ENCODE data around the gene SLC35D3.
"Not testable (repeated sequence)": the region's sequence is repeated elsewhere in the genome, so short reads cannot be mapped to it uniquely, and the experiment has no call there.

The SLC35D3 gene

DNA sequence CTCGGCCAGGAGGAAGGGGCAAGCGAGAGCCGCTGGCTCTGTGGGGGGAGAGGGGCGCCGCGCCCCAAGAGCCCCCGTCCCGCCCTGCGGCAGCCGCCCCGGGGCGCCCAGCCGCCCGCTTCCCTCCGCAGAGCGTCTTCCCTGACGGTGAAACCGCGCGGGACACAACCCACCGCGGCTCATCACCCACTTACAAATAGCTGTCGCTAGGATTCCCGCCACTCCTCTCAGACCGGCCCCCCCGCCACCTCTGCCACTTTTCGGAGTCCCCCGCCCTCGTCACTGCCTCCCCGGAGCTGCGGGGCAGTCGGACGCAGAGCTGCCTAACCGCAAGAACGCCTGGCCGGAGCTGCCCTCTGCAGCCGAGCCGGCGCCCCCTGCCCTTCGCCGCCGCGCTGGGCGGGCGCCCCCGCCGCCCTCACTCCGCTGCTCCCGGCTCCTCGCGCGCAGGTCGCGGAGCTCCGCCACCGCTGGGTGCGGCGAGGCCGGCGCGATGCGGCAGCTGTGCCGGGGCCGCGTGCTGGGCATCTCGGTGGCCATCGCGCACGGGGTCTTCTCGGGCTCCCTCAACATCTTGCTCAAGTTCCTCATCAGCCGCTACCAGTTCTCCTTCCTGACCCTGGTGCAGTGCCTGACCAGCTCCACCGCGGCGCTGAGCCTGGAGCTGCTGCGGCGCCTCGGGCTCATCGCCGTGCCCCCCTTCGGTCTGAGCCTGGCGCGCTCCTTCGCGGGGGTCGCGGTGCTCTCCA is at the start of gene SLC35D3:
Gene SLC35D3 (plus strand): TSS at position 366 of the 749 bp plus-strand sequence. CDS start 128 bp downstream, at position 494.
- no peak for DNase-seq (ENCODE audit: low read depth in 3 of 3)

DNA sequence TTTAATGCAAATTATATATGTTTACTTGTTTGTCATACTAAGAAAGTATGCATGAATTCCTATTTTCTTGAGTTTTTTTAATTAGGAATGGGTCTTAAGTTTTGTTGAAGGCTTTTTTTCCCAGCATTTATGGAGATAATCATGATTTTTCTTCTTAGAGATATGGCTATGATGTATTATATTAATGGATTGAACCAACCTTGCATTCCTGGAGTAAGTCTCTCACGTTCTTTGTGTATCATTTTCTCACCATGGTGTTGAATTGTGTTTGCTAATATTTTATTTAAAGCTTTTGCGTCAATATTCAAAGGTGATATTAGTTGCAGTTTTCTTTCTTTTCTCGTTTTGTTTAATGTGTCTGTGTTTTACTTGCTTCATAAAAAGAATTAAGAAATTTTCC is 48.4 kb upstream of the SLC35D3 start:
- DNase-seq (ENCODE audit: low read depth in 3 of 3) = no peak

GRCh38 chr6:136876469-136876868 is 45.6 kb upstream of the SLC35D3 start:
- DNase-seq (ENCODE audit: low read depth in 3 of 3) = not testable (repeated sequence)

- DNase-seq (ENCODE audit: low read depth in 3 of 3) = no peak
These were observed 41.2 kb upstream of the SLC35D3 start for GRCh38 chr6:136880748-136881460.

- no peak for DNase-seq (ENCODE audit: low read depth in 3 of 3)
These were observed 36.0 kb upstream of the SLC35D3 start for GRCh38 chr6:136886091-136886490.

DNA sequence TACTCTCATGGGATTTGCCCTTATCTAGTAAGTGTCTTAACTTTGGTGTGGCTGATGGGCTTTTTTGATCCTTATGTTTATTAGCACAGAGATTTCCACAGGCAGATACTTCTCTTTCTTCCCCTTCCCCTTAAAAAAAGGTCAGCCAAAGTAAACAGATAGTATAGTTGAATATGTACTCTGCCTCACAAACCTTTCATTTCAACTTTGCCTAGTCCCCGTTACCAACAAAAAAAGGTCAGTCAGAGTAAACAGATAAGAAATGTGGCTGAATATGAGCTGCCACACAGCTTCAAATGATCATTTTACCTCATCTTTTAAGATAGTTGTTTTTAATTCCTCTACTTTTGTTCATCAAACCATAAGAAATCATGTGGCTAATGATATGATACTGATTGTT is 34.1 kb upstream of the SLC35D3 start:
- DNase-seq (ENCODE audit: low read depth in 3 of 3) = no peak

DNA sequence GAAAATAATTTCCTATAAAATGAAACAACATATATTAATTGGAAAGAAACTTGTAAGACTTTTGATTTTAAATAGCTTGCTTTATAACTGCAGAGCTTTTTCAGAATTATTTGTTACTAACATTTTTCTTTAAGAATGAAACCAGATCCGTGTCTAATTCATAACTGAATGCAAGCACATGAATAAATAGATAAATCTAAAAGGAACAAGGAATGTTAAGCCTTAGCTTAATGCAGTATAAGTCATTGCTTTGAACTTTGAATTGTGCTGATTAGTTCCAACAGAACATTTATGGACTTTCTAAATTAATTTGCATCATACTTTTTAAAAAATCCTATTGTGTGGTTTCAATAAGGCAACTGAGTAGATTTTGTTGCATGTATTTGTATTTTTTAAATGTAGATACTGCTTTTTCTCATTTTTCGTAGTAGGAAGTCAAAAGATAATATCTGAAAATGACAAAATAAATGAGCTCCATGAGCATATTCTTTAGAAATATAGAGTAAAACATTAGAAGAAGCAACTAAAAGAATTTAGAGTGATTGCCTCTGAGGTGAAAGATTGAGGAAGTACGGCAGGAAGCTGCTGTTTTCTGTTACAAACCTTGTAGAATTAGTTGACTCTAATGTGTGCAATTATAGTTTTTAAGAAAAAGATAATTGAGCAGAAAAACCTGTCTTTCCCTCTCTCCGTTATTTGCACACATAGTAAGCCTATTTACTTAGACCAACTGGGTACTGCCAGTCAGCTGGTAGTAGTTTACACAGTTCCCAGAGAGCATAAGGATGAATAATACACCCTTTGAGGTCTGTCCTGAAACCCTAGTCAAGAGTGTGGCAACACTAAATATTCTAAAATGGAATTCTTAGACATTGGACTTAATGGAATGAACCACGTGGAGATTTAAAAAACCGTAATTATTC is 32.6 kb upstream of the SLC35D3 start:
- no peak for DNase-seq (ENCODE audit: low read depth in 3 of 3)

DNA sequence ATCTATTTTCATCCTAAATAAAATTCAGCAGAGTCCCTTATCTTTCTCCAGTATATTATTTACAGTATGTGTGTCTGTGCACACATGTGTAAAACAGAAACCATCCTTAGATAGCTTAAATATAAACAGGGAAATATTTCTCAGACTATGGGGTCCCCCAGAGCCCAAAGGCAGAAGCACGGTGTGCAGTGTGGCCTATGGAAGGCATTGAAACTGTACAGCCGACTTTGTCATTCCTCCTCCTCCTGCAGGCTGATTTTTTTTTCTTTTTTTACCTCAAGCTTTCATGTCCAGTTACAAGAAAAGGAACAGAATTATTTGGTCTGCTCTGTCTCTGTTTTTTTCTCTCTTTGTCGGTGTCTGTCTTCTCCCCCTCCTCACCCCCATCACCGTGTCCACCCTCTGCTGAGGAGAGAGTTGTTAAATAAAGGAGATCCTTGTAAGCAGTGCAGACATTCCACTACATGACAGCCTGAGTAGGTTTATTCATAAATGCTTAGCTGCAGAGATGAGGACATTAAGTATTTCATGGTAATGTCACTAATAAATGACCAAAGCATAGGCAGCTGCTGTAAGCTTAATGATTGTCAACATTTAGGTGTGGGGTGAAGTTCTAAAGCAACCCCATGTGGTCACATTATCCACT is 31.8 kb upstream of the SLC35D3 start:
- no peak for DNase-seq (ENCODE audit: low read depth in 3 of 3)

DNA sequence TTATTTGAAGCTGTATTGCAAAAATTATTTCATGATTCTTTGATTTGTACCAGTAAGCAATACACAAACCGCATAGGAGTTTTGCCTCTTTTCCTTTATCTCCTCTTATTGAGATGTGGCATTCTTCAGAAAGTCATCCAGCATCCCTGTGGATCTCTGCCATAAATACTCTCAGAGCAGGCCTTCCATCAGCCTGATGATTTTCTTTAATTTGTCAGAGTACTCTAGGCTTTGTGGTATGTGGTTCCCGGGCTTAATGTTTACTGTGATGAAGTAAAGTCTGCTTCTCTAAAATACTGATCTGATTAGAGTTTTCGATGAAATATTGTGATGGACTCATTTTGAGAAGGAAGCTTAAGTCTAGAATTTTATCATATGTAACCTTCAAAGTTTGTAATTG is 31.1 kb upstream of the SLC35D3 start:
- no peak for DNase-seq (ENCODE audit: low read depth in 3 of 3)

GRCh38 chr6:136893187-136893586 is 28.9 kb upstream of the SLC35D3 start:
- no peak for DNase-seq (ENCODE audit: low read depth in 3 of 3)

DNA sequence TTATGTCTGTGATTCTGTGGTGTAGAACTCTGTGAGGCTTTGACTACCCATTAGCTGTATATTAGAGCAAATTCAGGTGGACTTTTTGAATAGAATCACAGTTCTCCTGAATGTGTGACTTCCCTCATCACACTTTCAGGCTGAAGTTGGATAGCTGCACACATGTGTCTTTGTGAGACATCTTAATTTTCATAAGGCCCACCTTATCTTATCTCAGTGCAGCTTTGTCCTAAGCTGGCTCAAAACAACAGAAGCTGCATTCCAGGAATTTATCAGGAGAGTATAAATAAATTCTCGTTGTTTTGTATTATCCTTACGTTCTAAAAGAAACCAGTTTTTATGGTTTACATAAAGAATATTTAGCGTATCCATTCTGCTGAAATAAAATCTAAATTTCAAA is 26.2 kb upstream of the SLC35D3 start:
- DNase-seq (ENCODE audit: low read depth in 3 of 3) = no peak

- DNase-seq (ENCODE audit: low read depth in 3 of 3) = no peak
These were observed 25.0 kb upstream of the SLC35D3 start for GRCh38 chr6:136897071-136897470.

GRCh38 chr6:136901212-136901784 is 20.8 kb upstream of the SLC35D3 start:
- no peak for DNase-seq (ENCODE audit: low read depth in 3 of 3)

DNA sequence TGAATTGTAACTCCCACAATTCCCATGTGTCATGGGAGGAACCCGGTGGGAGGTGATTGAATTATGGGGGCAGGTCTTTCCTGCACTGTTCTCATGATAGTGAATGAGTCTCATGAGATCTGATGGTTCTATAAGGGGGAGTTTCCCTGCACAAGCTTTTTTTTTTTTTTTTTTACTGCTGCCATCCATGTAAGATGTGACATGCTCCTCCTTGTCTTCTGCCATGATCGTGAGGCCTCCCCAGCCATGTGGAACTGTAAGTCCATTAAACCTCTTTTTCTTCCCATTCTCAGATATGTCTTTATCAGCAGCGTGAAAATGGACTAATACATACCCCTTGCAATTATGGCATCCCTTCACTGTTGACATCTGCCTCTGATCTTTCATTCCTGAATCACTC is 17.6 kb upstream of the SLC35D3 start:
- not testable (repeated sequence) for DNase-seq (ENCODE audit: low read depth in 3 of 3)

DNA sequence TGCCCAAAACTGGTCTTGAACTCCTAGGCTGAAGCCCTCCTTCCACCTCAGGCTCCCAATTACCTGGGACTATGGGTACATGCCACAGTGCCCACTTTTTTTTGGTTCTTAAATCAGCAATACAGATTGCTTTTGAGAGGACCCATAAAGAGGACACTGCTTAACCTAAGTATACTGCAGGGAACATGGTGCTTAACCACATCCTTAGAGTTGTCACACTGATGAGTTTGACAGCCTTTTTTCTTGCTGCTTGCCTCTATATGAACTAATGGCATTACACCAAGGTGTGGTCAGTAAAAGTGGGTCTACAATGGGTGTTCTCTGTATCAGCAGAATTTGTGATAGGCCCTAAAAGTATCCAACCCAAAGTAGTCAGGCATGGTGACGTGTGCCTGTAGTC is 7.2 kb upstream of the SLC35D3 start:
- DNase-seq (ENCODE audit: low read depth in 3 of 3) = no peak

DNA sequence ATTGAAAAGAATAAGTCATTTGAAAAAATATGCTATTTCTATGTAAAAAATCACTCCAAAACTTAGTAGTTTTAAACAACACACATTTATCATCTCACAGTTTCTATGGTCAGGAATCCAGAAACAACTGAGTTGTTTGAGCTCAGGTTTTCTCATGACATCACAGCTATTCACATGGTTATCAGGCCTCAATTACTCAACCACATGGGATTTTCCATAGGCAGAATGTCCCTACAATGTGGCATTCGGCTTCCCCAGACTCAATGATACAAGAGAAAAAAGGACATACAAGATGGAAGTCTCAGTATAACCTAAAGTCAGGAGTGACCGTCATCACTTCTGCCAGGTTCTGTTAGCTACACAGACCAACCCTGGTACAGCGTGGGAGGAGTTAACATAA is 3.4 kb upstream of the SLC35D3 start:
- no peak for DNase-seq (ENCODE audit: low read depth in 3 of 3)

DNA sequence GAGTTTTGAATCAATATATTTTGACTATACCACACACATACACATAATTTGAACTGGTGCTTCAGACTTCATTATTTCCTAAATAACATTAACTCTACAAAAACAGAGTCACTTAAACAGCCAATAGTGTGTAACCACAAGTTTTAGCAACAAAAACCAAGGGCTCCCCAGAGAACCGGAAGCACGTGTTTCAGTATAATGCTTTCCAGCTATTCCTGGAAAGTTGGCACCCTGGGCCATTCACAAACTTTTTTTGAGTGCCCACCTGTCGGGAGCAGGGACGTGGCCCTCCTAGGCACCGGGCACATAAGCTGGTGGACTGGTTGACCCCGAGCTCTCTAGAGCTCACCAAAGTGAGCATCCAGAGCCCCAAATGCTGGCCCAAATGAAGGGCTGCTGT is 1.9 kb upstream of the SLC35D3 start:
- no peak for DNase-seq (ENCODE audit: low read depth in 3 of 3)

GRCh38 chr6:136920671-136921380 is 1.3 kb upstream of the SLC35D3 start:
- DNase-seq (ENCODE audit: low read depth in 3 of 3) = no peak

- DNase-seq (ENCODE audit: low read depth in 3 of 3) = no peak
These were observed 643 bp upstream of the SLC35D3 start for GRCh38 chr6:136921381-136921935.

GRCh38 chr6:136922685-136923006 is 545 bp downstream of the SLC35D3 start:
- no peak for DNase-seq (ENCODE audit: low read depth in 3 of 3)

Measured in stimulated activated CD4-positive, alpha-beta T cell treated with anti-CD3 and anti-CD28 coated beads, TNF-alpha, amount 100 ng/mL, for 48 hours (primary cell).